IMR-90 (cell line): ENCODE measurements around the gene SERPINC1.

Experiments
- CEBPB ChIP-seq: IDR thresholded peaks from 2 replicates; pipeline ENCODE4 v1.6.1; 2012; ENCODE audit warnings: low read depth, low read length, improper control_type of control experiment
- FOS ChIP-seq: fragments of 150-350 bp; IDR thresholded peaks from 2 replicates; pipeline ENCODE4 v1.6.1; 2016; ENCODE audit warnings: low read depth, low read length
- POLR2A ChIP-seq: IDR thresholded peaks from 2 replicates; pipeline ENCODE4 v1.6.1; 2012; ENCODE audit warnings: mild to moderate bottlenecking, low read depth, low read length
- RAD21 ChIP-seq: IDR thresholded peaks from 2 replicates; pipeline ENCODE4 v1.6.1; 2012; ENCODE audit warnings: low read length, improper control_type of control experiment
- RFX5 ChIP-seq: IDR thresholded peaks from 2 replicates; pipeline ENCODE4 v1.8.0; 2012; ENCODE audit warnings: low read depth, mild to moderate bottlenecking, low read length, moderate library complexity
- TF ChIP-seq, protein P1 (sequence below): conservative IDR thresholded peaks from 2 replicates; pipeline ENCODE4 v1.5.1; 2012; ENCODE audit warnings: mild to moderate bottlenecking, low read depth, low read length, improper control_type of control experiment
- TF ChIP-seq, protein P2 (sequence below): fragments of 150-350 bp; IDR thresholded peaks from 2 replicates; pipeline ENCODE4 v1.6.1; 2016; ENCODE audit warnings: low read depth, mild to moderate bottlenecking, low read length, moderate library complexity, borderline replicate concordance

DNA sequence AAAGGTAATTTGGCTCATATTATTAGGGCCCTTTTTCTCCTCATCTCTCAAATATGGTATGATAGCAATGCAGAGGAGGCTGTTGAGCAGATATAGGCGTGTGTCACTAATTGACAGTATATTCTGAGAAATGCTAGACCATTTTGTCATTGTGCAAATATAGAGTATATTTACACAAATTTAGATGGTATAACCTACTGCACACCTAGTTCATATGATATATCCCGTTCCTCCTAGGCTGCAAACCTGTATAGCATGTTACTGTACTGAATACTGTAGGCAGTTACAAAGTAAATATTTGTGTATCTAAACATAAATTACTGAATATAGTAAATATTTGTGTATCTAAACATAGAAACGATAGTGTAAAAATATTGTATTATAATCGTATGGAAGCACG is 40.4 kb downstream of the SERPINC1 start:
- TF ChIP-seq, protein P1, sequence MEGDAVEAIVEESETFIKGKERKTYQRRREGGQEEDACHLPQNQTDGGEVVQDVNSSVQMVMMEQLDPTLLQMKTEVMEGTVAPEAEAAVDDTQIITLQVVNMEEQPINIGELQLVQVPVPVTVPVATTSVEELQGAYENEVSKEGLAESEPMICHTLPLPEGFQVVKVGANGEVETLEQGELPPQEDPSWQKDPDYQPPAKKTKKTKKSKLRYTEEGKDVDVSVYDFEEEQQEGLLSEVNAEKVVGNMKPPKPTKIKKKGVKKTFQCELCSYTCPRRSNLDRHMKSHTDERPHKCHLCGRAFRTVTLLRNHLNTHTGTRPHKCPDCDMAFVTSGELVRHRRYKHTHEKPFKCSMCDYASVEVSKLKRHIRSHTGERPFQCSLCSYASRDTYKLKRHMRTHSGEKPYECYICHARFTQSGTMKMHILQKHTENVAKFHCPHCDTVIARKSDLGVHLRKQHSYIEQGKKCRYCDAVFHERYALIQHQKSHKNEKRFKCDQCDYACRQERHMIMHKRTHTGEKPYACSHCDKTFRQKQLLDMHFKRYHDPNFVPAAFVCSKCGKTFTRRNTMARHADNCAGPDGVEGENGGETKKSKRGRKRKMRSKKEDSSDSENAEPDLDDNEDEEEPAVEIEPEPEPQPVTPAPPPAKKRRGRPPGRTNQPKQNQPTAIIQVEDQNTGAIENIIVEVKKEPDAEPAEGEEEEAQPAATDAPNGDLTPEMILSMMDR = no peak
- no peak for TF ChIP-seq POLR2A
- no peak for TF ChIP-seq RFX5
- TF ChIP-seq RAD21 = no peak
- TF ChIP-seq FOS = no peak
- TF ChIP-seq CEBPB = no peak
- TF ChIP-seq, protein P2, sequence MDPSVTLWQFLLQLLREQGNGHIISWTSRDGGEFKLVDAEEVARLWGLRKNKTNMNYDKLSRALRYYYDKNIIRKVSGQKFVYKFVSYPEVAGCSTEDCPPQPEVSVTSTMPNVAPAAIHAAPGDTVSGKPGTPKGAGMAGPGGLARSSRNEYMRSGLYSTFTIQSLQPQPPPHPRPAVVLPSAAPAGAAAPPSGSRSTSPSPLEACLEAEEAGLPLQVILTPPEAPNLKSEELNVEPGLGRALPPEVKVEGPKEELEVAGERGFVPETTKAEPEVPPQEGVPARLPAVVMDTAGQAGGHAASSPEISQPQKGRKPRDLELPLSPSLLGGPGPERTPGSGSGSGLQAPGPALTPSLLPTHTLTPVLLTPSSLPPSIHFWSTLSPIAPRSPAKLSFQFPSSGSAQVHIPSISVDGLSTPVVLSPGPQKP = no peak
